ENCODE measurements around the gene ADGRG3.

DNA sequence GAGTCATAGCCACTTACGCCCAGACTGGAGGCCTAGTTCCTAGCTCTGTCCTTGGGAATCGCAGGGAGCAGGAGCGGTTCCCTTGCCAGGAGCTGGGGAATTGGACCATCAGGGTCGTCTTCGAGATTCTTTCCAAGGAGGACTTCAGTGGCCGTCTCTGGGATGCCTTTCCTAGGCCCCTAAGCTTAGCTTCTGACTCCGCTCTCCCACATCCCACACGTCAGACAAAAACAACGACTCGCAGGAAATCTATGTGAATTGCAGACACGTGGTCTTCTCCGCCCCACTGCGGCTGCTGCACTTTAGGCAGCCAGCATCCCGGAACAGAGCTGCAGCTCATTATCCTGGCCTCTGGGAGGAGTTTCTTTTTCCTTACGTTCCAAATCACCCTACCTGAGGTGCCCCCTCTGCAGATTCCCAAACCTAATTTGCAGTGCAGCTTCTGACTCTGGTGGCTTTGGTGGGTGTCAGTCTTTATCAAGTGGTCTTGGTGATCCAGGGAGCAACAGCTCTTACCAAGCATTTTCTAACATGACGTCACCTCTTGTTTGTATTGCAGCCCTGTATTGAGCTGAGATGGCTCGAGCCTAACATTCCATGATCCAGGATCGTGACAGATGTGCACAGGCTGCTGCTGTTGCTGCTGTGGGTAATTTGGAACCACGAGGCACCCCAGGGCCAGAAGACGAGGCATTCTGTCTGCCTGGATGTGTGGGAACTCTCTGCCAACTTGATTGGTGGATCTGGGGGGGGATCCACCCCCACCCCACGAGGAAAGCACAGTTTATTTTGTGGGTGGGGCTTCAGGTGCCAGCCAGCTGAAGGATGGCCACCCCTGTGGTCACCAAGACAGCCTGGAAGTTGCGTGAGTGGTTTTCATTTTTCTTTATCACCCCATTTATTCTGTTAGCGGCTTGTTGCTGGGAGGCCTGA is 68.6 kb downstream of the ADGRG3 start:
- TF ChIP-seq POLR2A (IDR thresholded peaks at IDR 0.05) (no peak), CTCF (IDR thresholded peaks at IDR 0.05 in 4 of 5, conservative IDR thresholded peaks at IDR 0.05 in 1 of 5) (no peak)

Data from gastrocnemius medialis (tissue), 4 donors.